Central memory CD8-positive, alpha-beta T cell (primary cell): ENCODE data around the gene ANKRD33.
"Not testable (repeated sequence)": the region's sequence is repeated elsewhere in the genome, so short reads cannot be mapped to it uniquely, and the experiment has no call there.

Experiments
- ATAC-seq: fragments of 150-1000 bp; cut with Tn5 transposase; replicated peaks from 2 replicates; pipeline ENCODE4 v1.10.0; 2022; ENCODE audit warnings: mild to moderate bottlenecking, moderate FRiP score, moderate number of reproducible peaks; ENCODE audit not compliant: poor library complexity, severe bottlenecking; ENCODE audit errors: extremely low read depth
- DNase-seq, 2 donors: peaks; one replicate each; pipeline ENCODE4 v3.0.0; 2021; ENCODE audit warnings: low spot score in 2 of 2
- H3K27ac Mint-ChIP-seq: one replicate; pipeline ENCODE4 v1.8.0; 2022; ENCODE audit warnings: low read depth, mild to moderate bottlenecking, moderate library complexity, mixed read lengths
- H3K27me3 Mint-ChIP-seq: one replicate; pipeline ENCODE4 v1.8.0; 2022; ENCODE audit warnings: mixed read lengths
- H3K36me3 Mint-ChIP-seq: one replicate; pipeline ENCODE4 v1.8.0; 2022; ENCODE audit warnings: mild to moderate bottlenecking, moderate library complexity, mixed read lengths; ENCODE audit not compliant: insufficient read depth
- H3K4me1 Mint-ChIP-seq: one replicate; pipeline ENCODE4 v1.8.0; 2022; ENCODE audit warnings: mixed read lengths
- H3K4me3 Mint-ChIP-seq: one replicate; pipeline ENCODE4 v1.8.0; 2022; ENCODE audit warnings: mild to moderate bottlenecking, moderate library complexity, mixed read lengths
- H3K9me3 Mint-ChIP-seq: one replicate; pipeline ENCODE4 v1.8.0; 2022; ENCODE audit warnings: mixed read lengths

Gene ANKRD33

GRCh38 chr12:51872689-51872981 lies 15.3 kb upstream of the ANKRD33 start:
- peaks cover 3% of the 10 kb centered on the region for H3K36me3 Mint-ChIP-seq
- DNase-seq = no peak
- no peak overlapping the region for H3K4me3 Mint-ChIP-seq
- no peaks in the 10 kb centered on the region for H3K9me3 Mint-ChIP-seq
- peaks cover 7% of the 10 kb centered on the region for H3K4me1 Mint-ChIP-seq
- ATAC-seq = no peak
- peaks cover 43% of the 10 kb centered on the region for H3K27me3 Mint-ChIP-seq
- H3K27ac Mint-ChIP-seq = no peak overlapping the region

GRCh38 chr12:51873251-51873994 lies 14.5 kb upstream of the ANKRD33 start:
- no peaks in the 10 kb centered on the region for H3K9me3 Mint-ChIP-seq
- DNase-seq (no peak), ATAC-seq (no peak)
- peaks cover 7% of the 10 kb centered on the region for H3K4me1 Mint-ChIP-seq
- no peak overlapping the region for H3K27ac Mint-ChIP-seq
- H3K36me3 Mint-ChIP-seq = peaks cover 3% of the 10 kb centered on the region
- H3K4me3 Mint-ChIP-seq = no peak overlapping the region
- H3K27me3 Mint-ChIP-seq = peaks cover 35% of the 10 kb centered on the region

- Mint-ChIP-seq H3K4me1 (peaks cover 7% of the 10 kb centered on the region), H3K27ac (no peak overlapping the region), H3K4me3 (no peak overlapping the region), H3K36me3 (peaks cover under 1% of the 10 kb centered on the region), H3K27me3 (peaks cover 31% of the 10 kb centered on the region), H3K9me3 (no peaks in the 10 kb centered on the region)
- DNase-seq (no peak), ATAC-seq (no peak)
Measured at GRCh38 chr12:51874000-51874399, 13.9 kb upstream of the ANKRD33 start.

- Mint-ChIP-seq H3K9me3 (no peaks in the 10 kb centered on the region), H3K4me3 (no peak overlapping the region), H3K27me3 (peaks cover 31% of the 10 kb centered on the region), H3K4me1 (peaks cover 7% of the 10 kb centered on the region), H3K36me3 (no peaks in the 10 kb centered on the region), H3K27ac (no peak overlapping the region)
- ATAC-seq = no peak
- DNase-seq = no peak
Measured at GRCh38 chr12:51874486-51874885, 13.4 kb upstream of the ANKRD33 start.

GRCh38 chr12:51879102-51879501 lies 8.8 kb upstream of the ANKRD33 start:
- ATAC-seq = no peak
- Mint-ChIP-seq H3K4me3 (no peak overlapping the region), H3K9me3 (no peaks in the 10 kb centered on the region), H3K27me3 (peaks cover 10% of the 10 kb centered on the region), H3K36me3 (no peaks in the 10 kb centered on the region), H3K27ac (no peak overlapping the region), H3K4me1 (no peaks in the 10 kb centered on the region)
- DNase-seq = no peak

GRCh38 chr12:51883295-51883694 lies 4.6 kb upstream of the ANKRD33 start:
- H3K4me3 Mint-ChIP-seq = no peak overlapping the region
- H3K27me3 Mint-ChIP-seq = peaks cover 13% of the 10 kb centered on the region
- no peak overlapping the region for H3K27ac Mint-ChIP-seq
- peaks cover 2% of the 10 kb centered on the region for H3K36me3 Mint-ChIP-seq
- DNase-seq (no peak), ATAC-seq (no peak)
- peaks cover 10% of the 10 kb centered on the region for H3K4me1 Mint-ChIP-seq
- no peaks in the 10 kb centered on the region for H3K9me3 Mint-ChIP-seq

- peaks cover 10% of the 10 kb centered on the region for H3K4me1 Mint-ChIP-seq
Measured at GRCh38 chr12:51883998-51884675, 3.8 kb upstream of the ANKRD33 start.

GRCh38 chr12:51884676-51885229 lies 3.1 kb upstream of the ANKRD33 start:
- no peak for DNase-seq
- no peak for ATAC-seq
- Mint-ChIP-seq H3K9me3 (no peaks in the 10 kb centered on the region), H3K36me3 (peaks cover 2% of the 10 kb centered on the region), H3K4me3 (no peak overlapping the region), H3K27ac (no peak overlapping the region), H3K4me1 (peaks cover 10% of the 10 kb centered on the region), H3K27me3 (peaks cover 8% of the 10 kb centered on the region)

More at GRCh38 chr12:51883998-51884675, 3.8 kb upstream of the ANKRD33 start:
- Mint-ChIP-seq H3K27ac (no peak overlapping the region), H3K36me3 (peaks cover 2% of the 10 kb centered on the region), H3K9me3 (no peaks in the 10 kb centered on the region), H3K4me3 (no peak overlapping the region), H3K27me3 (peaks cover 14% of the 10 kb centered on the region)
- no peak for ATAC-seq
- no peak for DNase-seq

- H3K4me1 Mint-ChIP-seq, ATAC-seq, H3K9me3 Mint-ChIP-seq, H3K27ac Mint-ChIP-seq, H3K27me3 Mint-ChIP-seq, H3K36me3 Mint-ChIP-seq, DNase-seq: not testable (repeated sequence)
- peak overlapping the region; percentile 46 for H3K4me3 Mint-ChIP-seq
Measured at GRCh38 chr12:51885294-51886020, 2.4 kb upstream of the ANKRD33 start.

GRCh38 chr12:51886021-51886710 lies 1.7 kb upstream of the ANKRD33 start:
- DNase-seq (no peak), ATAC-seq (peak; percentile 95)
- Mint-ChIP-seq H3K4me1 (peaks cover 10% of the 10 kb centered on the region), H3K36me3 (peaks cover 2% of the 10 kb centered on the region), H3K9me3 (no peaks in the 10 kb centered on the region), H3K27ac (no peak overlapping the region), H3K27me3 (peaks cover 8% of the 10 kb centered on the region), H3K4me3 (peak overlapping the region; percentile 46)

- no peaks in the 10 kb centered on the region for H3K9me3 Mint-ChIP-seq
- H3K36me3 Mint-ChIP-seq = peaks cover 2% of the 10 kb centered on the region
- DNase-seq (no peak), ATAC-seq (no peak)
- H3K4me3 Mint-ChIP-seq = no peak overlapping the region
- H3K27me3 Mint-ChIP-seq = peaks cover 8% of the 10 kb centered on the region
- H3K4me1 Mint-ChIP-seq = peaks cover 10% of the 10 kb centered on the region
- H3K27ac Mint-ChIP-seq = no peak overlapping the region
Measured at GRCh38 chr12:51888316-51889215, 663 bp downstream of the ANKRD33 start.
